CD4-positive, alpha-beta T cell (primary cell): ENCODE measurements around the gene CHD5. TPM values are rescaled to one million over a fixed set of nuclear protein-coding genes. Genes with fewer than 3 reads are reported as not detected.

Experiments
- ATAC-seq: fragments of 200-7000 bp; cut with Tn5 transposase; one replicate; pipeline ENCODE4 v1.10.0; 2022; ENCODE audit warnings: mild to moderate bottlenecking; ENCODE audit not compliant: poor library complexity
- CTCF ChIA-PET: fragments of 350-600 bp; sonication (Branson Sonifier 250); formaldehyde crosslinking; loops from one replicate; lab custom pipeline; 2021; ENCODE audit warnings: antibody characterized with exemption, inconsistent platforms; lab: Charles Lee
- POLR2A ChIA-PET: fragments of 350-600 bp; sonication (Branson Sonifier 250); formaldehyde crosslinking; loops from one replicate; lab custom pipeline; 2021; ENCODE audit warnings: antibody characterized with exemption, inconsistent platforms; lab: Charles Lee
- DNase-seq, 14 experiments: peaks; one replicate each; pipeline ENCODE4 v3.0.0-alpha.2; 2013 to 2020; ENCODE audit warnings: mixed read lengths in 2 of 14
- H3K27ac ChIP-seq, 2 donors: one replicate each; pipeline versions ENCODE4 v1.5.1 to v1.7.0; 2013; ENCODE audit warnings: low read length in 2 of 2, low read depth in 1 of 2, mild to moderate bottlenecking in 1 of 2
- H3K27me3 ChIP-seq, 2 experiments: 1 replicate in 1 of 2; 2 replicates in 1 of 2; pipeline versions ENCODE4 v1.6.1 to v1.7.0; 2013; ENCODE audit warnings: low read length in 2 of 2, control low read depth in 1 of 2, mild to moderate bottlenecking in 1 of 2, moderate library complexity in 1 of 2; ENCODE audit not compliant: insufficient read depth in 2 of 2, control insufficient read depth in 1 of 2
- H3K36me3 ChIP-seq: one replicate; pipeline ENCODE4 v1.6.1; 2013; ENCODE audit warnings: low read length, control low read depth; ENCODE audit not compliant: insufficient read depth
- H3K4me1 ChIP-seq: one replicate; pipeline ENCODE4 v1.6.1; 2013; ENCODE audit warnings: low read length, control low read depth; ENCODE audit not compliant: insufficient read depth
- H3K4me3 ChIP-seq: one replicate; pipeline ENCODE4 v1.5.1; 2013; ENCODE audit warnings: mild to moderate bottlenecking, low read length, moderate library complexity
- H3K9me3 ChIP-seq, 2 experiments: 1 replicate in 1 of 2; 2 replicates in 1 of 2; pipeline versions ENCODE4 v1.6.1 to v1.7.0; 2013; ENCODE audit warnings: low read length in 2 of 2, mild to moderate bottlenecking in 2 of 2, control low read depth in 1 of 2, moderate library complexity in 1 of 2; ENCODE audit not compliant: control insufficient read depth in 1 of 2, insufficient read depth in 1 of 2
- H3K27ac Mint-ChIP-seq: one replicate; pipeline ENCODE4 v1.8.0; 2020; ENCODE audit warnings: mixed read lengths
- H3K27me3 Mint-ChIP-seq: one replicate; pipeline ENCODE4 v1.8.0; 2021; ENCODE audit warnings: mixed read lengths
- H3K36me3 Mint-ChIP-seq: one replicate; pipeline ENCODE4 v1.8.0; 2021; ENCODE audit warnings: low read depth, mixed read lengths
- H3K4me1 Mint-ChIP-seq: one replicate; pipeline ENCODE4 v1.8.0; 2021; ENCODE audit warnings: low read depth, mixed read lengths
- H3K4me3 Mint-ChIP-seq: one replicate; pipeline ENCODE4 v1.8.0; 2020; ENCODE audit warnings: mild to moderate bottlenecking, mixed read lengths
- H3K9me3 Mint-ChIP-seq: one replicate; pipeline ENCODE4 v1.8.0; 2020; ENCODE audit warnings: mixed read lengths
- intact Hi-C, 2 experiments: fragments of 100-400 bp; cut with DNase I in 1 of 2; cut with micrococcal nuclease in 1 of 2; formaldehyde crosslinking; loops; one replicate each; pipeline versions ENCODE4 v1.15.1 to v1.9.0; 2023 to 2025; cut with DNase I, micrococcal nuclease
- total RNA-seq, 174 experiments: library from RNA in 2 of 174; stranded (reverse) in 2 of 174; gene quantifications; one replicate each; pipeline ENCODE4 v1.2.3 and lab custom pipeline; 2021 to 2026
- TF ChIP-seq, protein P1 (sequence below): fragments of 200-600 bp; IDR thresholded peaks from one replicate; pipeline ENCODE4 v1.8.0; 2022; ENCODE audit warnings: antibody characterized with exemption, mild to moderate bottlenecking

CHD5 gene
- total RNA-seq, 2 experiments from 2014 or later, result 0.25 to 0.34 TPM

DNA sequence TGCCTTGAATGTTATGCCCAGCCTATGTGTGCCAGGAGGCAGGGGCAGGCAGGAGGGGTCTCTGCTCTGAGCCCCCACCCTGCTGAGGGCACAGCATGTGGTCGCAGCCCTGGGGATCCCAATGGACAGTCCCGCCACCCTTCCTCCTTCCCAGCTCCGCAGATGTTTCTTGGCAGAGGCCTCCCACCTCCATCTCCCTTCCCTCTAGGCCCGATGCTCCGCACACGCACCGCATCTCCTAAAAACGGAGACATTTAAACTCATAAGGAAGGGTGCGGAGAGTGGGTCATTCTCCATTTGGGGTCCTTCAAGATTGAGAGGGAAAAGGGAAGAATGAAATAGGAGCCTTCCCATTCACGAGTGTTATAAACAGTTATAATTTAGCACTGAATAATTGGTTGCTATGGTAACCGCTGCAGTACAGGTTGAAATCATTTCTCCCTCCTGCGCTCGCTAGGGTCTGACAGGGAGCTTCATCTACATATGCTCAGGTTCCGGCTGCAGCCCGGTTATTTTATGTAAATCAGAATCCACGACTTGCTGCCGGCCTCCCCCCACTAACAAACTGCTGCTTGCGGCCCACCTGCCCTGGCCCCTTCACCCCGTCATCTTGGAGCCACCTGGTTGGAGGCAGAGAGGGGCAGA lies 16.0 kb downstream of the CHD5 start:
- Histone ChIP-seq H3K4me1 (no peaks in the 10 kb centered on the region), H3K4me3 (no peak overlapping the region), H3K27me3 (peaks cover 6 to 14% of the 10 kb centered on the region in 2 experiments), H3K9me3 (peaks cover 0 to 14% of the 10 kb centered on the region in 2 experiments), H3K36me3 (no peaks in the 10 kb centered on the region), H3K27ac (no peak overlapping the region)
- intact Hi-C loops, result no loop called here
- no peak overlapping the region for H3K27ac Mint-ChIP-seq
- H3K27me3 Mint-ChIP-seq, result peaks cover 24% of the 10 kb centered on the region
- CTCF ChIA-PET, result no interaction called here
- ATAC-seq (no peak), DNase-seq (no peak)
- H3K36me3 Mint-ChIP-seq, result no peaks in the 10 kb centered on the region
- H3K9me3 Mint-ChIP-seq, result no peaks in the 10 kb centered on the region
- TF ChIP-seq, protein P1, sequence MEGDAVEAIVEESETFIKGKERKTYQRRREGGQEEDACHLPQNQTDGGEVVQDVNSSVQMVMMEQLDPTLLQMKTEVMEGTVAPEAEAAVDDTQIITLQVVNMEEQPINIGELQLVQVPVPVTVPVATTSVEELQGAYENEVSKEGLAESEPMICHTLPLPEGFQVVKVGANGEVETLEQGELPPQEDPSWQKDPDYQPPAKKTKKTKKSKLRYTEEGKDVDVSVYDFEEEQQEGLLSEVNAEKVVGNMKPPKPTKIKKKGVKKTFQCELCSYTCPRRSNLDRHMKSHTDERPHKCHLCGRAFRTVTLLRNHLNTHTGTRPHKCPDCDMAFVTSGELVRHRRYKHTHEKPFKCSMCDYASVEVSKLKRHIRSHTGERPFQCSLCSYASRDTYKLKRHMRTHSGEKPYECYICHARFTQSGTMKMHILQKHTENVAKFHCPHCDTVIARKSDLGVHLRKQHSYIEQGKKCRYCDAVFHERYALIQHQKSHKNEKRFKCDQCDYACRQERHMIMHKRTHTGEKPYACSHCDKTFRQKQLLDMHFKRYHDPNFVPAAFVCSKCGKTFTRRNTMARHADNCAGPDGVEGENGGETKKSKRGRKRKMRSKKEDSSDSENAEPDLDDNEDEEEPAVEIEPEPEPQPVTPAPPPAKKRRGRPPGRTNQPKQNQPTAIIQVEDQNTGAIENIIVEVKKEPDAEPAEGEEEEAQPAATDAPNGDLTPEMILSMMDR, result no peak
- no peak overlapping the region for H3K4me3 Mint-ChIP-seq
- H3K4me1 Mint-ChIP-seq, result no peaks in the 10 kb centered on the region
- POLR2A ChIA-PET, result no interaction called here

DNA sequence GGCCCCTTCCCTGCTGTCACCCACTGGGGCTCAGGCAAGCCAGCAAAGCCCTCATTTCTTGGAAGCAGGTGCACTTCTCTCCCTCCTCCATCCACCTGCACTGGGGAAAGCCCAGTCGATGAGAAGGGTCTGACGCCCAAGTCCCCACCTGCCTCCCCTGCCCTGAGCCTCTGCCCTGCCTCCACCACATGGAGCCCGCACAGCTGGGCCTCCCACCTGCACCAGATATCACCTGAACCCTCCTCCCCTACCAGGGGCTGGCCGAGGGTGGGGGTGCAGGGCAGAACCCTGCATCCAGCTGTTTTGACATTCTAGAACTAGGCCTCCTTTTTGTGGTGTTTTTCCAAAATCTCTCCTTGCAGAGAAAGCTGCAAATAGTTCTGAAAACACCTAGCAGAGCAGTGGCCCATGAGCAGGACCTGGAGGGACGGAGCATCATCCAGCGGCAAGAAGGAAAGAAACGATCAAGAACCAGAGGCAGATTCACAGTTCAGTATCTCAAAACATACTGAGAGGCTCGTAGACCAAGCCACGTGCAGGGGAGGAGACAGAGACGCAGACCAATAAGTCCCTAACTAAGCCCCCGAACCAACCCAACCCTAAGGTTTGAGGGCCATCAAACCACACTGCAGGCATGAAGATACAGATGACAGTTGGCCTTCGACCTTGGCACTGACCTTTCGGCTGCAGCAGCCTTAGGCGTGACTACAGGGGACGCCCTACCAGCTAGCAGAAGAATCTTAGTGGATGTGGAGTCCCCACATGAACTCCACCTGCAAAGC lies 16.7 kb downstream of the CHD5 start:
- no peak for DNase-seq
- Mint-ChIP-seq H3K4me1 (no peaks in the 10 kb centered on the region), H3K27me3 (peaks cover 24% of the 10 kb centered on the region), H3K4me3 (no peak overlapping the region), H3K9me3 (no peaks in the 10 kb centered on the region), H3K27ac (no peak overlapping the region), H3K36me3 (no peaks in the 10 kb centered on the region)
- POLR2A ChIA-PET, result no interaction called here
- CTCF ChIA-PET, result no interaction called here
- peaks cover 0 to 14% of the 10 kb centered on the region in 2 experiments for H3K9me3 ChIP-seq
- H3K27me3 ChIP-seq, result peaks cover 6 to 14% of the 10 kb centered on the region in 2 experiments
- H3K27ac ChIP-seq, result no peak overlapping the region
- ATAC-seq, result no peak
- intact Hi-C loops, result no loop called here
- no peak overlapping the region for H3K4me3 ChIP-seq
- no peaks in the 10 kb centered on the region for H3K4me1 ChIP-seq
- H3K36me3 ChIP-seq, result no peaks in the 10 kb centered on the region
- TF ChIP-seq, protein P1, result no peak

- Histone ChIP-seq H3K36me3 (no peaks in the 10 kb centered on the region), H3K4me3 (no peak overlapping the region), H3K27me3 (peaks cover 6 to 14% of the 10 kb centered on the region in 2 experiments), H3K27ac (no peak overlapping the region), H3K4me1 (no peaks in the 10 kb centered on the region), H3K9me3 (peaks cover 0 to 14% of the 10 kb centered on the region in 2 experiments)
- H3K4me1 Mint-ChIP-seq, result no peaks in the 10 kb centered on the region
- no peaks in the 10 kb centered on the region for H3K36me3 Mint-ChIP-seq
- DNase-seq (no peak), ATAC-seq (no peak)
- TF ChIP-seq, protein P1, result no peak
- H3K4me3 Mint-ChIP-seq, result no peak overlapping the region
- no peaks in the 10 kb centered on the region for H3K9me3 Mint-ChIP-seq
- ChIA-PET CTCF (no interaction called here), POLR2A (no interaction called here)
- intact Hi-C loops, result no loop called here
- H3K27ac Mint-ChIP-seq, result no peak overlapping the region
- H3K27me3 Mint-ChIP-seq, result peaks cover 24% of the 10 kb centered on the region
Measured at GRCh38 chr1:6162773-6163172, 17.3 kb downstream of the CHD5 start.
